Loucy (cell line): ENCODE data around the gene TMIE.

ENCODE experiments used
- CTCF ChIP-seq: fragments of 200-600 bp; sonication (generic); conservative IDR thresholded peaks from 2 replicates; pipeline ENCODE4 v1.5.1; 2014; ENCODE audit warnings: mild to moderate bottlenecking, antibody characterized with exemption, low read length
- EZH2phosphoT487 ChIP-seq: fragments of 200-600 bp; IDR thresholded peaks from 2 replicates; pipeline ENCODE4 v1.6.1; 2018; ENCODE audit warnings: antibody characterized with exemption, mild to moderate bottlenecking, moderate library complexity, borderline replicate concordance

- TF ChIP-seq CTCF (no peak), EZH2phosphoT487 (no peak)
Measured at GRCh38 chr3:46660543-46661523, 40.4 kb upstream of the TMIE start.
